Measurements from ENCODE around the gene PPP2R2C.

DNA sequence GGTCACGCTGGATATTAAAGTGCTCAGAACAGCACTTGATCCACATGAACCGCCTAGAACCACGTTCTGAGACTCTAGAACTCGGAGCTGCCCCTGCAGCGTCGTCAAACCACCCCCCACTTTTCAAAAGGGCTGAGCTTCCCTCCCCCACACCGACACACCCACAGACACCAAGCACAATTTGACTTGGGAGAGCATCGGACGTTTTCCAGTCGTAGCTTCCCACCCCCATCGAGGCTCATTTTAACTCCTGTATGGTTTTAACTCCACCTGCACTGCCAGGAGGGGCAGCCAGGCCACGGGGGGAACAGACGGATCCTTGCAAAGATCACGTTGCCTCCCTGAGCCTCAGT, 26.3 kb downstream of the PPP2R2C start:
- TF ChIP-seq, protein P1, sequence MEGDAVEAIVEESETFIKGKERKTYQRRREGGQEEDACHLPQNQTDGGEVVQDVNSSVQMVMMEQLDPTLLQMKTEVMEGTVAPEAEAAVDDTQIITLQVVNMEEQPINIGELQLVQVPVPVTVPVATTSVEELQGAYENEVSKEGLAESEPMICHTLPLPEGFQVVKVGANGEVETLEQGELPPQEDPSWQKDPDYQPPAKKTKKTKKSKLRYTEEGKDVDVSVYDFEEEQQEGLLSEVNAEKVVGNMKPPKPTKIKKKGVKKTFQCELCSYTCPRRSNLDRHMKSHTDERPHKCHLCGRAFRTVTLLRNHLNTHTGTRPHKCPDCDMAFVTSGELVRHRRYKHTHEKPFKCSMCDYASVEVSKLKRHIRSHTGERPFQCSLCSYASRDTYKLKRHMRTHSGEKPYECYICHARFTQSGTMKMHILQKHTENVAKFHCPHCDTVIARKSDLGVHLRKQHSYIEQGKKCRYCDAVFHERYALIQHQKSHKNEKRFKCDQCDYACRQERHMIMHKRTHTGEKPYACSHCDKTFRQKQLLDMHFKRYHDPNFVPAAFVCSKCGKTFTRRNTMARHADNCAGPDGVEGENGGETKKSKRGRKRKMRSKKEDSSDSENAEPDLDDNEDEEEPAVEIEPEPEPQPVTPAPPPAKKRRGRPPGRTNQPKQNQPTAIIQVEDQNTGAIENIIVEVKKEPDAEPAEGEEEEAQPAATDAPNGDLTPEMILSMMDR (IDR thresholded peaks at IDR 0.05 in 2 of 3, conservative IDR thresholded peaks at IDR 0.05 in 1 of 3; ENCODE audit: control insufficient read depth in 2 of 3, extremely low read depth in 1 of 3, insufficient read depth in 1 of 3, low read depth in 3 of 3, low read length in 3 of 3): no peak
- TF ChIP-seq RAD21 (IDR thresholded peaks at IDR 0.05; ENCODE audit: insufficient read depth, low read depth, low read length) (no peak), EZH2 (IDR thresholded peaks at IDR 0.05; ENCODE audit: borderline replicate concordance, control insufficient read depth, low read depth, low read length) (no peak), NFYA (IDR thresholded peaks at IDR 0.05; ENCODE audit: borderline replicate concordance, low read depth, low read length) (no peak), SREBF2 (IDR thresholded peaks at IDR 0.05; ENCODE audit: low read length) (no peak), MEF2A (IDR thresholded peaks at IDR 0.05; ENCODE audit: insufficient read depth, low read depth, low read length) (no peak), NFIC (IDR thresholded peaks at IDR 0.05; ENCODE audit: low read depth, low read length) (no peak), POLR2AphosphoS5 (IDR thresholded peaks at IDR 0.05; ENCODE audit: low read length) (no peak), EED (IDR thresholded peaks at IDR 0.05; ENCODE audit: low read depth) (no peak), POLR2A (IDR thresholded peaks at IDR 0.05; ENCODE audit: low read depth, low read length) (no peak), FOS (IDR thresholded peaks at IDR 0.05; ENCODE audit: borderline replicate concordance, extremely low read depth, insufficient read length) (no peak)
- TF ChIP-seq, protein P2, sequence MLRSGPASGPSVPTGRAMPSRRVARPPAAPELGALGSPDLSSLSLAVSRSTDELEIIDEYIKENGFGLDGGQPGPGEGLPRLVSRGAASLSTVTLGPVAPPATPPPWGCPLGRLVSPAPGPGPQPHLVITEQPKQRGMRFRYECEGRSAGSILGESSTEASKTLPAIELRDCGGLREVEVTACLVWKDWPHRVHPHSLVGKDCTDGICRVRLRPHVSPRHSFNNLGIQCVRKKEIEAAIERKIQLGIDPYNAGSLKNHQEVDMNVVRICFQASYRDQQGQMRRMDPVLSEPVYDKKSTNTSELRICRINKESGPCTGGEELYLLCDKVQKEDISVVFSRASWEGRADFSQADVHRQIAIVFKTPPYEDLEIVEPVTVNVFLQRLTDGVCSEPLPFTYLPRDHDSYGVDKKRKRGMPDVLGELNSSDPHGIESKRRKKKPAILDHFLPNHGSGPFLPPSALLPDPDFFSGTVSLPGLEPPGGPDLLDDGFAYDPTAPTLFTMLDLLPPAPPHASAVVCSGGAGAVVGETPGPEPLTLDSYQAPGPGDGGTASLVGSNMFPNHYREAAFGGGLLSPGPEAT (IDR thresholded peaks at IDR 0.05; ENCODE audit: low read depth): no peak
- TF ChIP-seq, protein P3, sequence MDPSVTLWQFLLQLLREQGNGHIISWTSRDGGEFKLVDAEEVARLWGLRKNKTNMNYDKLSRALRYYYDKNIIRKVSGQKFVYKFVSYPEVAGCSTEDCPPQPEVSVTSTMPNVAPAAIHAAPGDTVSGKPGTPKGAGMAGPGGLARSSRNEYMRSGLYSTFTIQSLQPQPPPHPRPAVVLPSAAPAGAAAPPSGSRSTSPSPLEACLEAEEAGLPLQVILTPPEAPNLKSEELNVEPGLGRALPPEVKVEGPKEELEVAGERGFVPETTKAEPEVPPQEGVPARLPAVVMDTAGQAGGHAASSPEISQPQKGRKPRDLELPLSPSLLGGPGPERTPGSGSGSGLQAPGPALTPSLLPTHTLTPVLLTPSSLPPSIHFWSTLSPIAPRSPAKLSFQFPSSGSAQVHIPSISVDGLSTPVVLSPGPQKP (IDR thresholded peaks at IDR 0.05; ENCODE audit: low read depth, low read length): no peak
- TF ChIP-seq, protein P4, sequence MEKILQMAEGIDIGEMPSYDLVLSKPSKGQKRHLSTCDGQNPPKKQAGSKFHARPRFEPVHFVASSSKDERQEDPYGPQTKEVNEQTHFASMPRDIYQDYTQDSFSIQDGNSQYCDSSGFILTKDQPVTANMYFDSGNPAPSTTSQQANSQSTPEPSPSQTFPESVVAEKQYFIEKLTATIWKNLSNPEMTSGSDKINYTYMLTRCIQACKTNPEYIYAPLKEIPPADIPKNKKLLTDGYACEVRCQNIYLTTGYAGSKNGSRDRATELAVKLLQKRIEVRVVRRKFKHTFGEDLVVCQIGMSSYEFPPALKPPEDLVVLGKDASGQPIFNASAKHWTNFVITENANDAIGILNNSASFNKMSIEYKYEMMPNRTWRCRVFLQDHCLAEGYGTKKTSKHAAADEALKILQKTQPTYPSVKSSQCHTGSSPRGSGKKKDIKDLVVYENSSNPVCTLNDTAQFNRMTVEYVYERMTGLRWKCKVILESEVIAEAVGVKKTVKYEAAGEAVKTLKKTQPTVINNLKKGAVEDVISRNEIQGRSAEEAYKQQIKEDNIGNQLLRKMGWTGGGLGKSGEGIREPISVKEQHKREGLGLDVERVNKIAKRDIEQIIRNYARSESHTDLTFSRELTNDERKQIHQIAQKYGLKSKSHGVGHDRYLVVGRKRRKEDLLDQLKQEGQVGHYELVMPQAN (conservative IDR thresholded peaks at IDR 0.05): no peak

Data from GM12878 (cell line).